GF-D8 (cell line): ENCODE measurements around the gene RAB6B.
A peak's percentile ranks its signal among the peaks of the same experiment; 100 is the strongest.

Source experiments
- DNase-seq: peaks from one replicate; lab custom pipeline; 2025; lab: John Stamatoyannopoulos, UW

The RAB6B gene

DNA sequence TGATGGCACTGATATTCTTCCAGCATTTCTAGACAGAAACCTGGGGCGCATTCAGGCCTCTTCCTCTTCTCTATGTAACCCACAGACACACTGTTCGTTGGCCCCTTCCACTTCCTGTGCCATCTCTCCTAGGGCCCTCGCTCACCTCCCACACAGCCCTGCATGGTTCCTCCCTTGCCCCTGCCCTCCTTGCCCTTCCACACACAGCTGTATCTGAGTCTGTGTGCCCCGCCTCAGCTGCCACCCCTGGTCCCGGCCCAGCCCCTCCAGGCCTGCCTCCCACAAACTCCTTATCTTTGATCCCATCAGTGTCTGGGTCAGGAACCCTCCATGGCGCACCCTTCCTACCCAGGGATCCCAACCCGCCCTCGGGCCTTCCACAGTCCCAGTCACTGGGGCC is 37.9 kb downstream of the RAB6B start:
- DNase-seq, result peak; percentile 21

DNA sequence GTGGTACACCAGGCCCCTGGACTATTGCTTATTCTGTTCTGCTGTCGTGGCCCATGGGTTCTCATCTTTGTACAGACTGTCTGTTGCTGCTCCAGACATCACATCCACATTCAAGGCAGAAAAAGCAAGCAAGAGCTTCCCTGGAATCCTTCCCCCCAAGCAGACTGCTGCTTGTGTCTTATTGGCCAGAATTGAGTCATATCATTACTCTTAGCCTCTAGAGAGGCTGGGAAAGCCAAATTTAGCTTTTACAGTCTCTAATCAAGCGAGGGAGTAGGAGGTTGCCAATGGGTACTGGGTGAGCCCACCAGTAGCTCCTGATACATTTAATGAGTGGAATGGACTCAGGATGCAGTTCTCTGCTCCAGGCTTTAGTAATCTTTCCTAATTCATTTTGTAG is 39.4 kb downstream of the RAB6B start:
- no peak for DNase-seq

DNA sequence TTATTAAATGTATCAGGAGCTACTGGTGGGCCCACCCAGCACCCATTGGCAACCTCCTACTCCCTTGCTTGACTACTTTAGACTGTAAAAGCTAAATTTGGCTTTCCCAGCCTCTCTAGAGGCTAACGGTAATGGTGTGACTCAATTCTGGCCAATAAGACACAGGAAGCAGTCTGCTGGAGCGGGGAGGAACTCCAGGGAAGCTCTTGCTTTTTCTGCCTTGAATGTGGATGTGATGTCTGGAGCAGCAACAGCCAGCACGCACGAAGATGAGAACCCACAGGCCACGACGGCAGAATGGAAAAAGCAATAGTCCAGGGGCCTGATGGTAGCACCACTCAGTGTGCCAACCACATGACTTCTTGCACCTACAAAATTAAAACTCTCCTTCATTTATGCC is 39.9 kb downstream of the RAB6B start:
- DNase-seq, result no peak

DNA sequence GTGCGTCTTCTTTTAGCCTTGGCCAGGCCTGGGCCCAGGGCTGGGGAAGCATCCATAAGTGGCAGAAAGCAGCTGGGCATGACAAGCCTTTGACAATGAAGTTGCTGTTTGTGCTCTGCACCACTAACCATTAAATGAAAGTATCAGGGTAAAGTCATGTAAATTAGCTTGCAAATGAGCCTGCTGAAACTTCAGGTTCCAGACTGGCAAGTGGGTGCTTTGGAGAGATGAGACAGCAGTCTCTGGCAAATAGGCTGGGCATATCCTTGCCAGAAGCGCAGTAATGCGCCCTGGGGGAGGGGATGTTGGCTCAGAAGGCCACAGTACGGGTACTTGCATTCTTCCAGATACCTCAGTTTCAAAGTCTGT is 40.7 kb downstream of the RAB6B start:
- DNase-seq, result no peak

DNA sequence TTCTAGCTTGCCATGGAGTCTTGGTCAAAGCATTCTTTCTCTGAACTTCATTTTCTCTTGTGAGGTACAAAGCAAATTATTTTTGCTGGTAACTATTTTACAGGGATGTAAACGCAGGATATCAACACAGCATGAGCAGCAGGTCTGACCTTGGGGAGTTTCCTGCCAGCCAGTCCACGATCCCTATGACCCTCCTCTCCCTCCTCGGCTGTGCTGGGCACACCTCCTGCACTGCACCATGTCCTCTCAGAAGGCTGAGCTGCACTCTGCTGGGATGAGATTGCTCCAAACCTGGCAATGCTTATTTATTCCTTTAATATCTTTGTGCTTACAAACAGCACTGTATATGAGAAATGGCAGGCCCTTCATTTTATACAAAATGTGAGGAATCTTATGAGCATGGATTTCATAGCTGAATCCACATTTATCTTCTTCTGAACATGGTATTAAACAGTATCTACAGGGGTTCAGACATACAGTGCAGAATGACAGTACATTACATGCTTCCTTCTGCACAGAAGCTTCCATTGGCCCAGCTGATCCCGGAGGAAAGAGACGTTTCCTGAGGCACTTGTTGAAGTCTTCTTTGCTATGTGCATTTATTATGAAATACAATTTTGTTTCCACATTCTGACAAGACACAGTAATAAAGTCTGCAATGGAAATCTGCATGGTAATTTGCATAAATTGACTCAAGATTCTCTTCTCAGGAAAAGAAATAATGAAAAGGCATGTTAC is 41.2 kb downstream of the RAB6B start:
- no peak for DNase-seq

DNA sequence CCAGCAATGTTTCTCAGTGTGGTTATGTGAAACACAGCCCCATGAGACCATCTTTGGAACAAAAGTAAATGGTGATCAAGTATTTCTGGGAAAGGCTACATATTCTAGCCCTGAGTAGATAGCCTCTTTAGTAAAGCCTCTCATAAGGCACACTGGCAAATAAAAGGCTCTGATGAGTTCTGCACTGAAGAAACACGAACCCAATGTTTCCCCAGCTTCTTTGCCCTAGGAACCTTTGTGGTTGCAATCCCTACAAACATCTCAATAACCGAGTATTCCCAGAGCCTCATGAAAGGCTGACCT is 41.8 kb downstream of the RAB6B start:
- no peak for DNase-seq

DNA sequence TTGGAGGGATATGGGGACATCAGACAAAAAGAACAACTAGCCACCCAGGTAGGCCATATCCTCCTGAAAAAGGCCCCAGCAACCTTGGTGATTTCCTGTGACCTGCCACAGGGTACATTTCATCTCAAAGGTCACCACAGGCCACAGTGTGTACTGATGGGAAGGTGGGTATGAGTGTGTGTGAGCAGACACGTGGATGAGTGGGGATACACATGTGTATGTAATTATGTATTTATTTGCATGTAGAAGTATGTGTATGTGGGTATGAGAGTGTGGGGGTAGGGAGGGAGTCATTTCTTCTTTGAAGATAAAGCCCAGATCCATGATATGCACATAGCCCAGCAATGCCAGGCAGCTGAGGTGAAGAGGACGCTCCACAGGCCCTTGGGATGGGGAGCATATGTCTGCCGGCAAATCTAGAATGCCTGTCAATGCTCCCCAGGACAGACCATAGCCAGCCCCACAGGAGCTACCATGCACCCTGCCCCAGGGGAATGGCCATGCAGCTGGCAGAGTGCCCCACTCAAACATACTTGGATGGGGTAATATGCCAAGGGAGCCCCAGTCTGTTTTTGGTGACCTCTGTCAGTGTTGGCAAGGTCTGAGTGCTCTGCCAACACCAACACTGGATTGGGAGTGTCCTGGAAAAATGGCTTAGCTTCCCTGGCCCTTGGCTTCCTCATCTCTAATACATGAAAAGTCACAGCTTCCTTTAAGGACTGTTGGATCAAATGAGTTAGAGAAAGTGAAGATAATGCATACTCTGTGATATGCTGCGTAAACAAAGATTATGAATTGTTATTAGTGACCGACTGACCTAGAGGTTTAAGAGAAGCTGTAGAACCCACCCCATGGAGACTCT is 42.4 kb downstream of the RAB6B start:
- DNase-seq, result no peak

DNA sequence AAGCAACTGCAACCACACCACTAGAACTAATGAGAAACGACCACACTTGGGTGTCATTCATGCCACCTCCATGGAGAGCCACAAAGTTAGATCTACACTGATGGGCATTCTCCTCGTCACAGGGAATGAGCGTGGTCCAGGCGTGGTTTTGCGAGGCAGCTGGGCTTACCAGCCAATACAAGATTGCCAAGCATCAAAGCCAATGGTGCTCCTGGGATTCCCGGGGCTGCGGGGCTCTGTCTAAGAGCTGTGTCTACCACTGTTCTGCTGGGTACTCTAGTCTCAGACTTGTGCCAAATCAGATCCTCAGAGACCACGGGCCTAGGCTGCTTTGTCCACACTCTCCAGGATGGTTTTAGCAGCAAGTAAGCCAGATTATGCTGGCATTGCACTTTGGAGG is 43.8 kb downstream of the RAB6B start:
- no peak for DNase-seq

DNA sequence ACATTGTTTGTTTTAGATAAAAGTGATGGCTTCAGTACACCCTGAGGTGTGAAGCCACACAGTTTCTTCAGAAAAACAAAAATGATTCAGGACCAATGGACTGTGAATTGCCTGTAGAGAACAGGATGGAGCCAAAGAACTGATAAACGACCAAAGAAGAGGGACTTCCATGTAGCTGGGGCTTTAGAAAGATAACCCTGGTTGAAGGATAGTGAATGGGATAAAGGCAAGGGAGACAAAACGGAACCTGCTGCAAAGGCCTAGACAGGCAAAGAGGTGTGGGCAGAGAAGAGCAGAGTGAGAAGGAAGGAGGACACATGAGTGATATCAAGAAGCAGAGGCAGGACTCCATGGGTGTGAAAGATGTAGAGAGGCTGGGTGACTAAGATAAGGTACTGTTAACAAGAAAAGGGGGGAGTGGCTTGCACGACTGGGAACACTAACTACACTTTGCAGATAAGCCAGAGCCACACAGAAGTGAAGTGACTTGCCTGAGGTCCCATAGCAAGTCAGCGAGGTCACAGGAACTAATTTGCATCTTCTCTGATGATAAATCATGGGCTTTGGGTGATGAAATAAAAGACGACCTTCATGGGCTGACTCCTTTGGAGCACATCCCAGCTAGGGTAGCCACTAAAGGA is 44.3 kb downstream of the RAB6B start:
- DNase-seq, result no peak

DNA sequence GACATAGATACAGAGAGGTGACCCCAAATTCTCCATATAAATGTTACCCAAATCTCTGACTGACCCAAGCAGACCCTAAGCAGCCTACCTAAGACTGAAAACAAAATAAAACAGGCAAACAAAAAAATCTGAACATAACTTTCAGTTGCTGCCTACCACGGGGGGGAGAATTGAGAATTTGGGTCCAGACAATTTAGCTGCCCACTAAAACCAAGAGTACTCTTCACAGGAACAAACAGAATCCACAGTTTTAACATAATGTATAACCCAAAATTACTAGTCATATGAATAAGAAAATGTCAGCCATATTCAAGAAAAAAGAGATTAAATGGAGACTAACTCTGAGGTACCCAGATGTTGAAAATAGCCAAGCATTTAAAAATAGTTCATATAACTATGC is 45.6 kb downstream of the RAB6B start:
- DNase-seq, result no peak

DNA sequence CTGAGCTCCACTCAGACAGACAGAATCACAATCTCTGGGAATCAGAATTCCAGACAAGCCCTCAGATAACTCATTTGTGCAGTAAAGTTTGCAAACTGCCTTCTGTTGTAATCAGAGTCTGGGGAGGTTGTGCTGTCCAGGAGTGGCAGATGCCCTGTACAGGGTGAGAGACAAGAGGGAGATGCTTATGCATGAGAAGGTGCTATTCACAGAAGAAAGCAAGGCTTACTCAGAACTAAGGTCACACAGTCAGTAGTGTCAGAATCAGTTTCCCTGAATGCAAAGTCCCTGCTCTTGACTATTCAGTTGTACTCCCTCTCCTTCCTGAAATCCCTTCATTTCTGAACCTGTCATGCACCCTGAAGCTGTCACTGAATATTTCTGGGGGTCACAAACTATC is 46.3 kb downstream of the RAB6B start:
- no peak for DNase-seq

DNA sequence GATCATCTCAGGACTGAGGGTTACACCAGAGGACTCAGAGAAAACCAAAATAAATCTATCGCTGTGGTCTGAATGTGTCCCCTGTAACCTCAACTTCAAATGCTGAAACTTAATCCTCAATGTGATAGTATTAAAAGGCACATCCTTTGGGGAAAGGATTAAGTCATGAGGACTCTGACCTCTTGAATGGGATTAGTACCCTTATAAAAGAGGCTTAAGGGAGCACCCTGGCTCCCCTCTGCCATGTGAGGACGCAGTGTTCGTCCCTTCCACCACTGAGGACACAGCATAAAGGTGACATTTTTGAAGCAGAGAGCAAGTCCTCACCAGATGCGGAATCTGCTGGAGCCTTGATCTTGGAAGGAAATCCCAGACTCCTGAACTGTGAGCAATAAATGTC is 50.6 kb downstream of the RAB6B start:
- no peak for DNase-seq

DNA sequence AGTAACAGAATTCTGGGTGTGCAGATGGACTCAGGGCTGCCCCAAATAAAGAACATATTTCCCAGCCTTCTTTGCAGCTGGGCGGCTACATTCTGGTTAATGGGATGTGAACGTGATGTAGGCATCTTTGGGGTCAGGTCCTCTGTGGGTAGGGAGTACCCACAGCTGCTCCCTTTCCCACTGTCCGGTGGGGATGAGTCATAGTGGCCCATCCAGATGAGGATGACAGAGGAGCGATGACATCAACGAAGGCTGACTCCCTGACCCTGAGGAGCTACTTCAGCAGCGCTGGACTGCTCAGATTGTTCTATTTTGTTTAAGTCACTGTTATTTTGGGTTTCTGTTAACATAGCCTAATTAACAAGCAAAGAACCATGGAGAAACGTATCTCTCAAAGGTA is 52.0 kb downstream of the RAB6B start:
- DNase-seq, result no peak

DNA sequence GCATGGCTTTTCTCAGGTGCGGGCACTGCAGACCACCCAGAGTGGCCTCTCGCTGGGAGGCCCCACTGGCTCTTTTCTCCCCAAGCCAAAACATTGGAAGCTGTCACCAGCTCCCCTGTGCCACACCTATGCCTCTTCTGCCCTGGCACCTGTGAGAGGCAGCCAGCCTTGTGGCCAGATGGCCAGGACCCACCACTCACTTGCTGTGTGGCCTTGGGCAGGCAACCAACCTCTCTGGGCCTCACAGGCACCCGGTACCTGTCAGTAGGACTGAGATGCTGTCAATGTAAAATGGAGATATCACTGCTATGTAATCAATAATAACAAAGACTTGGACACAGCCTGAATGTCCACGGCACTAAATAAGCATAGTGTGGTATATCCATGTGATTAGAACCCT is 53.5 kb downstream of the RAB6B start:
- no peak for DNase-seq

DNA sequence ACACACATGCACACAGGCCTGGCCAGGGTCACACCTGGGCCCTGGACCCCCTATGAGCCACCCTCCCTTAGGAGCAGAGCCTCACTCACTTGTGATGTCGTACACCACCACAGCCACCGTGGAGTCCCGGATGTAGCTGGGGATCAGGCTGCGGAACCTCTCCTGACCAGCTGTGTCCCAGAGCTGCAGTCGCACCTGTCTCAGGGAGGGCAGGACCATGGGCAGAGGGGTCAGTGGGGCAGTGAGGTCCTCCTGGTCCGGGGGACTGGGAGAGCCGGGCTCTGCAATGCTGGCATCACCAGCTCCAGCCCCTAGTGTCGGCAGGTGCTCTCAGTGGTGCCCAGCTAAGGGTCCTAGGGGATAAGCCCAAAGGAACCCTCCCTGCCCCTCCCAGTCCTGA is 54.5 kb downstream of the RAB6B start:
- no peak for DNase-seq

DNA sequence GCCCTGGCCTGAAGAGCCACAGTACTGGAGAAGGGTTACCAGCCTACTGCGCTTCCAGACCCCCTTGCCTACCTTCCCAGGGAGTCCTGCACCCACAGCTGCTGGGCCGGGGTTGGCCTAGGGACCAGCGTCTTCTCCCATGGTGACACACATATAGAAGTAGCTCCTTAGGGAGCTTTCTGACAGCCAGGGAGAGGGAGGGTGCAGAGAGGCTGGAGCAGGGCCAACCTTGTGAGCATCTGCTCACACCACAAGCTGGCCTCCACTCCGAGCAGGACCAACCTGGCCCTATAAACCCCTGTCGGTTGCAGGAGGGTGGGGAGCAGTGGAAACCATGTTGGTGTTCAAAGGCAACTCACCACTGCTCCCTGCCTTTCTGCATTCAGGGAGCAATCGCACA is 54.9 kb downstream of the RAB6B start:
- no peak for DNase-seq

DNA sequence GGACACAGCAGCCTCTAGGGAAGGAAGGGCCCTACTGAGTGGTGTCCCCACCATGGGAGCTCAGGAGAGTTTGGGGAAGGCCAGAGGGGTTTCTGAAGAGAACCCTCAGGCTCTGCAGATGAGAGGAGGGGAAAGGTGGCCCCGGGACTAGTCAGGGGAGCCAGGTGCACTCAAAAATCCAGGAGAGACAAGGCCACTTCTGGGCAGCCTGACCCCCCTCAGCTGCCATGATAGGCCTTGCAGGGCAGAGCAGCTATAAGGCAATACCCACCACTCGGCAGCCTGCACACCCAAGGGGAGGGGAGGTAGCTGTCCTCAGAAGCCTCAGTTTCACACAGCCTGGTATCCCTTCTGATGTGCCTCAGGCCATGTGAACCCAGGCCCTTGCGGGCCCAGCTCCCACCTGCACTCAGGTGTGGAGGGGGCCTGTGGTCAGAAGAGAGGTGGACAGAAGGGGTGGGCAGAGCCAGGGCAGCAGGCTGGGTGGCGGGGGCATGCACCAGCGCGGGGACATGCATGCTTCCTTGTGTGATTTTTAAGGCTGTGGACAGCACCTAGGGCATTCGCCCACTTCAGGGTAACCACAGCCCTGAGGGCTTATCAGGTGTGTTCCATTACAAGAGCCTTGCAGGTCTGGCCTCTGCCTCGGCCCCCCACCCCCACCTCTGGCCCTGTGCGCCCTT is 55.5 kb downstream of the RAB6B start:
- no peak for DNase-seq

DNA sequence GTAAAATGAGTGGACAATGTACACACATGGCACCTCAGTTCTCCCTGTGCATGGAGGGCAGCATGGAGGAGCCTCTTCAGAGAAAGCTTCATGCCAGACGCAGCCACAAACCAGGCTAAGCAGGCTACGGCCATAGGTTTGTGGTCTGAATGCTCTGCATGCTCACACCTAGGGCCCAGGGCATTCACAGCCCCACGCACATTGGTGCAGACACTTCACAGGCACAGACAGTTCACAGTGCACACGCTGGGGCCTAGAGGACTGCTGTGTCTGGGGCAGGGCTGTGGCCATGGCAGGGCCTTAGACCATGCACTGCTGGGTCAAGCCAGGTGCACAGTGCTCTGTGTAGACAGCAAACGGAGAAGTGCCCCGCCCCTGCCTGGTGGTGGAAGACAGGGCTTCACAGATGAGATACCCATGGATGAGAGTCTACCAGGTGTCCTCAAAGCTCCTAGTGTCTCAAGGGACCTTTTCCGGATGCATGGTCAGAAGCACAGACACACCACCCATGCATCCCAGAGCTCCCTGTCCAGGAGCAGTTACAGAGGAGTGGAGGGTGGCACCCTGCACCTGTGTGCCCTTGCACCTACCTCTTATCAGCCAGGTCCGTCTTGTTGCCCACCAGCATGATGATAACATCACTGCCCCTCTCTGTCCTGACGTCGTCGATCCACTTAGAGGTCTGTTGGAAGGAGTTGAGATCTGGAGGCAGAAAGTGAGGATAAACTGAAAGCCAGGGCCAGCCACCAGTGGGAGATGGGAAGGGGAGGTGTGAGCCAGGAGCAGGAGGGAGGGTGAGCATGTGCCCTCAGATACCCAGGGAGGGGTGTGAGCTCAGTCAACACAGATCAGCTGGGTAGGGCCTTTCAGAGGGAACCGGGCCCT is 56.5 kb downstream of the RAB6B start:
- no peak for DNase-seq

DNA sequence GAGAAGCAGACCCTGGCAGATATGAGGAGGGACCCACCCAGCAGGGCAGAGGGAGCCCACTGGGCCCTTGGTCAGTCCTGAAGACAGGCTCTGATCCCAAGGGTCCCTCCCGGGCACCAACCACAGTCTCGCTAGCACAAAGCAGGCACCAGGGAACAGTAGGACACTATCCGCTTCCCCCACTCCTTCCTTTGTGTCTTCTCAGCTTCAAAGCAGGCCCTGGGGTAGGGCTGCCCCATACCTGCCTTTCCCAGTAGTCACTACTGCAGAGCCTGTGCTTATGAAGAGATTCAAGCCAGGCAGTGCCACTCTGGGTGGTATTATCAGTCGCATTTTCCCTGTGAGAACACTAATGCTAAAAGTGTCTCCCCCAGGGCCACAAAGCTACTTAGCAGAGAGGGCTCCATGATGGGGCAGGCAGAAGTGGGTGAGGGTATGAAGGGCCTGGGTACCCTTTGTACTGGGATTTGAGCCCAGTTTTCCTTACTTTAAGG is 57.3 kb downstream of the RAB6B start:
- no peak for DNase-seq

DNA sequence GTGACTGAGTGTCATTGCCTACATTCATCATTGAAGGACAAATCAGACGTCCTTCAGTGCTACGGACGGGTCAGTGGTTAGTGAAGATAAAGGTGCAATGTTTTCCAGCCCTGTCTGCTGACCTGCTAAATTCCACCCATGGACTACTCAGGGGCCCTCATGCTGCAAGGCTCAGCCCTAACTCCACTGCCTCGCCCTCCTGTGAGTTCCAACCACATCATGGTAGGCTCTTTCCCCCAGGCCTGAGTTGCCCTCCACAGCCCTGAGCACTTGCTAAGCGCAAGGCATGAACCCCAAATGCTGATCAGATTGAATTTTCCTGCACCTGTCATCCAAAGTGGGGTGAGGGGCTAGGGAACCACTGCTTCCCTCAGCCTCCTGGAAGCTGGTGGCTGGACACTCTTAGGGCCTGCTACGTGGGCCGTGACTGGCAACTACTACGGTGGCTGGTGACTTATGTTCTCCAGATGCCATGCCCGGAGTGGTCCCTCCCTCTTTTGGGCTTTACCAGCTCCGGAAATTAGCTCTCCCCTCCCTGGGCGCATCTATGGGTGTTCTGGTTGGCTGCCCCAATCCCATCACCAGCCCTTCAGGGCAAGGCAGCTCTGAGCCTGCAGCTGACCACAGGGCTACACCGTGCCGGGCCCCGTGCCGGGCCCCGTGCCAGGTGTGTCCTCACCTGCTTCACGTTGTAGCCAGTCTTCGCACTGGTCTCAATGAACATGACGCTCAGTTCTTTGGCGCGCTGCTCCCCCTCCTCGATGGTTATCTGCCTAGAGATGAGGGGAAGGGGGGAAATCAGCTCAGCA is 58.0 kb downstream of the RAB6B start:
- no peak for DNase-seq
